OCI-M2 (cell line): Measurements from ENCODE around the gene PTPRA.

Experiments
- DNase-seq: peaks from one replicate; lab custom pipeline; 2025; ENCODE audit not compliant: unreplicated experiment; lab: John Stamatoyannopoulos, UW

Gene PTPRA

DNA sequence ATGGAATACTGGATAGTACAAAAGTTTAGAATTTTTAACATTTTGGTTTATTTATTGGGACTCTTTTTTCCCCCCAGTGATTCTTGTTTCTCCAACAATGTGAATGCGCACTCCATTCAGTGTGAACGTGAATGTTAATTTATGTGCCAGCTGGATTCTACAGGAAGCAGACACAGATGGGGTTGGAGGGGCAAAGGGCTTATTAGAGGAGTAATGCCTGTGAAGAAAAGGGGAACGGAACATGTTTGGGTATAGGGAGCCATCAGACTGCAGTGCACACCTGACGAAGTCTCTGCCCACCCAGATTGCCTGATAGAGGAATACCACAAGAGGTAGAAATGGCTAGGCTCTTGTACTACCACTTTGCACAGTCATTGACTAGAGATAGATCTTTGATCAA lies 48.2 kb downstream of the PTPRA start:
- DNase-seq, result no peak

DNA sequence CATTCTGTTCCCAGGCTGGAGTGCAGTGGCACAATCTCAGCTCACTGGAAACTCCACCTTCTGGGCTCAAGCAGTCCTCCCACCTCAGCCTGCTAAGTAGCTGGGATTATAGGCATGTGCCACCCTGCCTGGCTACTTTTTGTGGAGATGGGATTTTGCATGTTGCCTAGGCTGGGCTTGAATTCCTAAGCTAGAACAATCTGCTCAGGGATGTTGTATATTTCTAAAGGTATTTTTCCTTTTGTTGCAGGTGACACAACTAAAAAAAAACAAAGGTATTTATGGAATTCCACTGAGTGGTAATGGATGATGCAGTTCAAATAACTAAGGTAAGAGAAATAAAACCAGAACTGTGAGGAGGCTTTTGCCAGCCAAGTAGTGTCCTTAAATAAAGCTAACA lies 49.7 kb downstream of the PTPRA start:
- no peak for DNase-seq

- no peak for DNase-seq
These were observed 57.3 kb downstream of the PTPRA start for GRCh38 chr20:2930538-2930937.

- no peak for DNase-seq
These were observed 59.2 kb downstream of the PTPRA start for GRCh38 chr20:2932498-2932897.

GRCh38 chr20:2937902-2938301 lies 64.6 kb downstream of the PTPRA start:
- no peak for DNase-seq

DNA sequence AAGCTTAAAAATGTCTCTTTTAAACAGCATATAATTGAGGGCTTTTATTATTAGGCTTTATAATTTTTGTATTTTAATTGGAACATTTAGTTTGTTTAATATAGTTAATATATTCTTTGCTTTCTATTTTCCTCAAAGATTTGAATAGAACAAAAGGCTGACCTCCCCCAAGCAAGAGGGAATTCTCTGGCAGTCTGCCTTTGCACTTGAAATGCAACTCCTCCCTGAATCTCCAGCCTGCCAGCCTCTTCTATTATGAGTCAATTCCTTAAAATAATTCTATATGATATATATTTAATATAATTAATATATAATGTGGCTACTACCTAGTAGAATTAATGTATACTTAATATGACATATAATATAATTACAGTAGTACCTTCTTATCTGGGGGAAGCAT lies 69.2 kb downstream of the PTPRA start:
- DNase-seq, result no peak

DNA sequence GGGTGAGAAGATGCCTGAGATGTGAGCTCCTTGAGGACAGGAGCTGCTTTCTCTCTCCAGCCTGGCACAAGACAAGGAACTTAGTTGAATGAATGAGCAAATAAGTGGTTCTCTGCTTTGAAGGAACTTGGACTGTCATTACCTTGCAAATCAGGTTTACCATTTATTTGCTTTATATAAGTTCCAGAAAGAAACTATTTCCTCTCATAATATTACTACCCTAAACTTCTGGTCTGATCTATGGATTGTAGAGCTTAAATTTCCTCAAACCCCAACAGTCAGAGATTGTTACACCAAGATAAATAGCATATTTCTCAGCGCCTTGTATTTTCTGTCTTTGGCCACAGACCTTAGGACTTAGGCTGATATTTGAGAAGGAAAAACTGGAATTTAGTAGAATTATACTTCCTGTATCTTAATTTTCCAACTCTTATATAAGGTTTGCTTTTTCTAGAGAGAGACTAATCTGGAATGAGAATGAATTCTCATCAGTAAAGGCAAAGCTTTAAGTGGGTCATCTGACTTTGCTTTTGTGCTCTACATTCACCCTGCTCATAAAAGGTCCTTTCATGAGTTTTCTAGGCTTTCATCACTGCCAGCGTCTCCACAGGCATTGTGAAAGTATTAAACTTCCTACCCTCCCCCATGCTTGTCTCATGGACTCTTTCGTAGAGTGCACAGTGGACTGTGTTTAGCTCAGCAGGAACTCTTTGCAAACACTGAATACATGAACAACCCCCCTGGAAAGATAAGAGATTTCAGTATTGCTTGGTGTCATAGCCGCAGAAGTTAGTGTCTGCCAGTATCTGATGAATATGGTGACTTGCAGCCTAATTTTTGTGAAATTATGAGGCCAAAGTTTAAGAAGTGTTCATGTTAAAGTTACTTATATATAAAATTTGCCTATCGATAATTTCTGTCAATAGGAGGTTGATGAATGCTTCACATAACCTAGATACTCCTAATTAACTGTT lies 74.0 kb downstream of the PTPRA start:
- peak; percentile 44 for DNase-seq

DNA sequence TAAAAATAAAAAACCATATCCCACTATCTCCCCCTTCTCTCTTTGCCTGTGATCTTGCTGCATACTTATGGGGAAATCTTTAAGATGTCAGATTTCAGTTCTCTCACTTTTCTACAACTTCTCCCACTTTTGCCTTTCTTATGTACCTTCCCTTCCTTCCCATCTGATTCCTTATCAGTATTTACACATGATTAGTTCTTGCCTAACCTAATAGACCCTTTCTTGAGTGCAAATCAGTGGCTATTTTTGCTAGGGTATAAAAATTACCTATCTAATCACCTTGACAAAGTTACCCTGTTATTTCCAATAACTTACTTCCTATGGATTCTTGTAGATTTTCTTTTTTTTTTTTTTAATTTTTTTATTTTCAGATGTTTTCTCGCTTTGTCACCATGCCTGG lies 75.7 kb downstream of the PTPRA start:
- no peak for DNase-seq

GRCh38 chr20:2952766-2953165 lies 79.5 kb downstream of the PTPRA start:
- no peak for DNase-seq

- no peak for DNase-seq
These were observed 82.1 kb downstream of the PTPRA start for GRCh38 chr20:2955257-2955970.

GRCh38 chr20:2956480-2956879 lies 83.2 kb downstream of the PTPRA start:
- no peak for DNase-seq

- DNase-seq, result no peak
These were observed 94.6 kb downstream of the PTPRA start for GRCh38 chr20:2967841-2968240.

GRCh38 chr20:2972126-2972525 lies 98.8 kb downstream of the PTPRA start:
- DNase-seq, result no peak

DNA sequence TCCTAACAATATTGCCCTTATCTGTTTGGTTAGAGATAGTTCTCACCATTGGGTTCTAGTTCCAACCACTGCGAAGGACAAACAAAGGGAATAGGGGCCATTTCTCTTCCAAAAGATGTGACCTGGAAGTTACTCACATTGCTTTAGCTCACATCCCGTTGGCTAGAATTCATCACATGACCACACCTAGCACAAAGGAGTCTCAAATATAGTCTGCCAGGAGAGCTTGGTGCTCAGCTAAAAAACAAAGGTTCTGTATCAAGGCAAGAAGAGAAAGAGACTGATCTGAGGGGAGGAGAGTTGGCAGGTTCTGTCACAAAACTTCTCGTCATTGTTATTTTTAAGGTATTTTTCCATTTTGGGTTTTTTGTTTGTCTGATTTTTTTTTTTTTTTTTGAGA lies 100.3 kb downstream of the PTPRA start:
- no peak for DNase-seq

GRCh38 chr20:2978519-2978918 lies 105.2 kb downstream of the PTPRA start:
- no peak for DNase-seq

DNA sequence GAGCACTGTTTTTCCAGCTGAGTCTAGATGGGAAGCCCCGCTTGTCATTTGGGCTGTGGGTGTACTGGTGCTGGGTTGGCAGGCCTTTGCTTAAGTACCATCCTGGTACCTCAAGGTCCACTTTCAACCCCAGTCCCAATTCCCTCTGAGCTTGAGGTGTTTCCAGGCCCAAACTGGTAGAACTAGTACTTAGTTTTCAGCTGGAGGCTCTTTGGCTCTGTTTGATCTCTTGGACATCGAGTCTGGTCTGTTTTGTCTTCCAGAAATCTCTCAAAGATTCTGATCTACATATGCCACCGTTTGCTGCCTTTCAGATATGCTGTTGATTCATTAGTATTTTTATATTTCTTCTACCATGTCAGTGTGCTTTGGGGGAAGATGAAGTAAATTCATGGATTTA lies 108.4 kb downstream of the PTPRA start:
- DNase-seq, result no peak

- DNase-seq, result no peak
These were observed 110.2 kb downstream of the PTPRA start for GRCh38 chr20:2983508-2983907.

GRCh38 chr20:2984028-2984501 lies 110.8 kb downstream of the PTPRA start:
- no peak for DNase-seq

GRCh38 chr20:2984956-2985661 lies 111.8 kb downstream of the PTPRA start:
- no peak for DNase-seq

DNA sequence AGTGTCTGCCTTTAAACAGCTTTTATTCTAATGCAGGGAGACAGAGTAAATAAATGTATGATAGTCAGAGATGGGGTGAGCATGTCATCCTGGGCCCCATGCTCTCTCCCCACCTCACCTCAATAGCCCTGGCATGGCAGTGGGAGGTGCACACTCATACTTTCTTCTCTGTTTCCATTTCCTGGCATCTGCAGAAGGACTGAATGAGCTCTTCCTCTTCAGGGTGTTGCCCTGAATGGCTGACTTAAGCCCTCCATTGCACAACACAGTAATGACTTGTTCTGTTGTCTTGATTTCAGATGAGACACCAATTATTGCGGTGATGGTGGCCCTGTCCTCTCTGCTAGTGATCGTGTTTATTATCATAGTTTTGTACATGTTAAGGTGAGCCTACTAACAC lies 113.2 kb downstream of the PTPRA start:
- no peak for DNase-seq

- DNase-seq, result no peak
These were observed 114.6 kb downstream of the PTPRA start for GRCh38 chr20:2987861-2988260.
